Natural killer cell treated with Interleukin-12 subunit alpha and Interleukin-12 subunit beta and Interleukin-15 and Interleukin-18, amount 100 ng/mL, for 72 hours (primary cell): ENCODE results near the gene FAM193B. TPM values are rescaled to one million over a fixed set of nuclear protein-coding genes. Genes with fewer than 3 reads are reported as not detected.

Experiments
- ATAC-seq, 2 donors: fragments of 150-1000 bp; cut with Tn5 transposase in 1 of 2; sonication (Bioruptor Pico), chemical (Tn5 transposase) in 1 of 2; 2 replicates each; pipeline ENCODE4 v1.10.0; 2021
- DNase-seq: peaks from one replicate; pipeline ENCODE4 v3.0.0; 2022; ENCODE audit warnings: low spot score
- H3K27ac Mint-ChIP-seq, 2 donors: 1 replicate in 1 of 2; 2 replicates in 1 of 2; pipeline ENCODE4 v1.8.0; 2022; ENCODE audit warnings: mixed read lengths in 2 of 2, mild to moderate bottlenecking in 1 of 2, moderate library complexity in 1 of 2
- H3K27me3 Mint-ChIP-seq, 2 donors: 1 replicate in 1 of 2; 2 replicates in 1 of 2; pipeline ENCODE4 v1.8.0; 2022; ENCODE audit warnings: mixed read lengths in 2 of 2
- H3K36me3 Mint-ChIP-seq: one replicate; pipeline ENCODE4 v1.8.0; 2022; ENCODE audit warnings: mixed read lengths
- H3K4me1 Mint-ChIP-seq, 2 donors: 1 replicate in 1 of 2; 2 replicates in 1 of 2; pipeline ENCODE4 v1.8.0; 2022; ENCODE audit warnings: low read depth in 2 of 2, mixed read lengths in 2 of 2, mild to moderate bottlenecking in 1 of 2
- H3K4me3 Mint-ChIP-seq: one replicate; pipeline ENCODE4 v1.8.0; 2022; ENCODE audit warnings: mixed read lengths
- H3K9me3 Mint-ChIP-seq: 2 replicates; pipeline ENCODE4 v1.8.0; 2022; ENCODE audit warnings: mixed read lengths
- total RNA-seq, 2 donors: library from RNA; stranded (reverse); gene quantifications; one replicate each; pipeline ENCODE4 v1.2.3, GENCODE V29; 2022

The FAM193B gene
- total RNA-seq, 2 donors from 2014 or later: 57.9 to 135 TPM

GRCh38 chr5:177472460-177473442, 81.6 kb downstream of the FAM193B start:
- Mint-ChIP-seq H3K9me3 (no peaks in the 10 kb centered on the region), H3K4me1 (peaks cover 29 to 42% of the 10 kb centered on the region in 2 donors), H3K27ac (peak overlapping the region in 1 of 2 donors; percentile 43), H3K4me3 (peak overlapping the region; percentile 25), H3K36me3 (no peaks in the 10 kb centered on the region), H3K27me3 (peaks cover 7 to 8% of the 10 kb centered on the region in 2 donors)
- no peak for DNase-seq
- peak; percentile 57 to 61 for ATAC-seq

- no peaks in the 10 kb centered on the region for H3K36me3 Mint-ChIP-seq
- H3K27me3 Mint-ChIP-seq: peaks cover 7 to 8% of the 10 kb centered on the region in 2 donors
- peaks cover 29 to 42% of the 10 kb centered on the region in 2 donors for H3K4me1 Mint-ChIP-seq
- peak; percentile 72 to 75 for ATAC-seq
- DNase-seq: no peak
- H3K27ac Mint-ChIP-seq: peak overlapping the region in 1 of 2 donors; percentile 43
- peak overlapping the region; percentile 34 for H3K4me3 Mint-ChIP-seq
- H3K9me3 Mint-ChIP-seq: no peaks in the 10 kb centered on the region
Observed at GRCh38 chr5:177471610-177472356, 82.6 kb downstream of the FAM193B start.

GRCh38 chr5:177470759-177471536, 83.4 kb downstream of the FAM193B start:
- Mint-ChIP-seq H3K27me3 (peaks cover 7 to 8% of the 10 kb centered on the region in 2 donors), H3K4me1 (peaks cover 23 to 38% of the 10 kb centered on the region in 2 donors), H3K9me3 (no peaks in the 10 kb centered on the region), H3K27ac (peak overlapping the region in 1 of 2 donors; percentile 50), H3K4me3 (peak overlapping the region; percentile 34), H3K36me3 (no peaks in the 10 kb centered on the region)
- DNase-seq (no peak), ATAC-seq (peak in 1 of 2 donors; percentile 32)

Other genes starting within 250 kb of the FAM193B start
- gene MXD3, start 242.7 kb downstream of the FAM193B start, total RNA-seq: 10 to 100 TPM; 15.0 to 24.8 TPM
- 100 to 1,000 TPM; 136 to 150 TPM for gene LMAN2, start 202.9 kb downstream of the FAM193B start, total RNA-seq
- 10 to 100 TPM; 26.5 to 45.4 TPM for gene RGS14, start 196.6 kb downstream of the FAM193B start, total RNA-seq
- not detected for gene SLC34A1, start 170.1 kb downstream of the FAM193B start, total RNA-seq
- gene PFN3, start 153.9 kb downstream of the FAM193B start, total RNA-seq: not detected
- under 1 TPM in 1 of 2 donors, not detected in 1; 0.45 TPM for gene F12, start 145.0 kb downstream of the FAM193B start, total RNA-seq
- 100 to 1,000 TPM in 1 of 2 donors, 10 to 100 TPM in 1; 58.1 to 113 TPM for gene GRK6, start 127.9 kb downstream of the FAM193B start, total RNA-seq
- gene PRR7, start 107.7 kb downstream of the FAM193B start, total RNA-seq: 1 to 10 TPM in 1 of 2 donors, under 1 TPM in 1; 0.83 to 2.6 TPM
- 10 to 100 TPM in 1 of 2 donors, 1 to 10 TPM in 1; 7.1 to 13.3 TPM for gene DBN1, start 80.9 kb downstream of the FAM193B start, total RNA-seq
- 10 to 100 TPM; 15.5 to 39.1 TPM for gene PDLIM7, start 57.0 kb downstream of the FAM193B start, total RNA-seq
- 10 to 100 TPM; 10.0 to 18.0 TPM for gene DOK3, start 44.7 kb downstream of the FAM193B start, total RNA-seq
- gene DDX41, start 37.6 kb downstream of the FAM193B start, total RNA-seq: 100 to 1,000 TPM; 162 to 168 TPM
- gene TMED9, start 37.6 kb upstream of the FAM193B start, total RNA-seq: 100 to 1,000 TPM; 177 to 236 TPM
- 10 to 100 TPM; 26.6 to 42.8 TPM for gene B4GALT7, start 45.6 kb upstream of the FAM193B start, total RNA-seq
- gene FAM153A, start 228.3 kb upstream of the FAM193B start, total RNA-seq: 1 to 10 TPM in 1 of 2 donors, not detected in 1; 3.8 TPM